Measurements from ENCODE around the gene B4GALT2. TPM values are rescaled to one million over a fixed set of nuclear protein-coding genes. Genes with fewer than 3 reads are reported as not detected.

B4GALT2 gene
- total RNA-seq, 1 donor from 2014 or later, result 99.4 TPM

GRCh38 chr1:44024903-44025525 lies 46.0 kb downstream of the B4GALT2 start:
- TF ChIP-seq CTCF (IDR thresholded peaks at IDR 0.05), result no peak
- no peak for DNase-seq (ENCODE audit: low spot score)
- Mint-ChIP-seq H3K36me3 (ENCODE audit: low read depth) (peaks cover 17% of the 10 kb centered on the region), H3K4me1 (ENCODE audit: low read depth) (peaks cover 26% of the 10 kb centered on the region), H3K27me3 (ENCODE audit: low read depth) (no peaks in the 10 kb centered on the region), H3K9me3 (ENCODE audit: low read depth) (no peaks in the 10 kb centered on the region), H3K4me3 (ENCODE audit: unreplicated experiment) (no peak overlapping the region), H3K27ac (ENCODE audit: unreplicated experiment) (no peak overlapping the region)

GRCh38 chr1:44025816-44026215 lies 46.8 kb downstream of the B4GALT2 start:
- peaks cover 26% of the 10 kb centered on the region for H3K4me1 Mint-ChIP-seq (ENCODE audit: low read depth)
- no peak overlapping the region for H3K27ac Mint-ChIP-seq (ENCODE audit: unreplicated experiment)
- peaks cover 13% of the 10 kb centered on the region for H3K36me3 Mint-ChIP-seq (ENCODE audit: low read depth)
- TF ChIP-seq CTCF (IDR thresholded peaks at IDR 0.05), result no peak
- DNase-seq (ENCODE audit: low spot score), result no peak
- H3K27me3 Mint-ChIP-seq (ENCODE audit: low read depth), result no peaks in the 10 kb centered on the region
- H3K4me3 Mint-ChIP-seq (ENCODE audit: unreplicated experiment), result no peak overlapping the region
- no peaks in the 10 kb centered on the region for H3K9me3 Mint-ChIP-seq (ENCODE audit: low read depth)

- H3K27me3 Mint-ChIP-seq (ENCODE audit: low read depth), result no peaks in the 10 kb centered on the region
- peaks cover 37% of the 10 kb centered on the region for H3K4me1 Mint-ChIP-seq (ENCODE audit: low read depth)
- no peak for DNase-seq (ENCODE audit: low spot score)
- no peak overlapping the region for H3K4me3 Mint-ChIP-seq (ENCODE audit: unreplicated experiment)
- H3K27ac Mint-ChIP-seq (ENCODE audit: unreplicated experiment), result no peak overlapping the region
- H3K36me3 Mint-ChIP-seq (ENCODE audit: low read depth), result peaks cover 9% of the 10 kb centered on the region
- TF ChIP-seq CTCF (IDR thresholded peaks at IDR 0.05), result no peak
- H3K9me3 Mint-ChIP-seq (ENCODE audit: low read depth), result no peaks in the 10 kb centered on the region
Measured at GRCh38 chr1:44027320-44027719, 48.3 kb downstream of the B4GALT2 start.

GRCh38 chr1:44029260-44029910 lies 50.4 kb downstream of the B4GALT2 start:
- Mint-ChIP-seq H3K9me3 (ENCODE audit: low read depth) (no peaks in the 10 kb centered on the region), H3K27ac (ENCODE audit: unreplicated experiment) (peak overlapping the region; percentile 91), H3K27me3 (ENCODE audit: low read depth) (no peaks in the 10 kb centered on the region), H3K36me3 (ENCODE audit: low read depth) (peaks cover 4% of the 10 kb centered on the region), H3K4me1 (ENCODE audit: low read depth) (peaks cover 40% of the 10 kb centered on the region), H3K4me3 (ENCODE audit: unreplicated experiment) (peak overlapping the region; percentile 94)
- no peak for TF ChIP-seq CTCF (IDR thresholded peaks at IDR 0.05)
- peak; percentile 52 for DNase-seq (ENCODE audit: low spot score)

- Mint-ChIP-seq H3K36me3 (ENCODE audit: low read depth) (peaks cover 1% of the 10 kb centered on the region), H3K27me3 (ENCODE audit: low read depth) (no peaks in the 10 kb centered on the region), H3K27ac (ENCODE audit: unreplicated experiment) (peak overlapping the region; percentile 91), H3K4me1 (ENCODE audit: low read depth) (peaks cover 37% of the 10 kb centered on the region), H3K9me3 (ENCODE audit: low read depth) (no peaks in the 10 kb centered on the region), H3K4me3 (ENCODE audit: unreplicated experiment) (peak overlapping the region; percentile 94)
- peak; percentile 96 for DNase-seq (ENCODE audit: low spot score)
- no peak for TF ChIP-seq CTCF (IDR thresholded peaks at IDR 0.05)
Measured at GRCh38 chr1:44029911-44030604, 51.0 kb downstream of the B4GALT2 start.

Measured in chondrocyte (in vitro differentiated cells).